Midbrain (tissue), 1 donor: Measurements from ENCODE around the gene STX2.
"Not testable (repeated sequence)": the region's sequence is repeated elsewhere in the genome, so short reads cannot be mapped to it uniquely, and the experiment has no call there.

Source experiments
- DNase-seq: peaks from one replicate; lab custom pipeline; 2025; lab: John Stamatoyannopoulos, UW

The STX2 gene

GRCh38 chr12:130838951-130839769 is at the start of gene STX2:
Gene STX2, minus strand, starts transcription at chr12:130839250. Its CDS starts 151 bp downstream, at chr12:130839099.
- peak; percentile 87 for DNase-seq

- not testable (repeated sequence) for DNase-seq
Measured at GRCh38 chr12:130887190-130887589, 48.1 kb upstream of the STX2 start.

GRCh38 chr12:130881548-130881947 is 42.5 kb upstream of the STX2 start:
- DNase-seq, result no peak

- no peak for DNase-seq
Measured at GRCh38 chr12:130881046-130881445, 42.0 kb upstream of the STX2 start.

- DNase-seq, result no peak
Measured at GRCh38 chr12:130880411-130880885, 41.4 kb upstream of the STX2 start.

- no peak for DNase-seq
Measured at GRCh38 chr12:130879781-130880389, 40.8 kb upstream of the STX2 start.

GRCh38 chr12:130879212-130879686 is 40.2 kb upstream of the STX2 start:
- no peak for DNase-seq

- DNase-seq, result no peak
Measured at GRCh38 chr12:130878193-130879185, 39.4 kb upstream of the STX2 start.

GRCh38 chr12:130877333-130877732 is 38.3 kb upstream of the STX2 start:
- DNase-seq, result no peak

- DNase-seq, result no peak
Measured at GRCh38 chr12:130876758-130877157, 37.7 kb upstream of the STX2 start.

GRCh38 chr12:130876297-130876696 is 37.2 kb upstream of the STX2 start:
- DNase-seq, result no peak

GRCh38 chr12:130875708-130876107 is 36.7 kb upstream of the STX2 start:
- DNase-seq, result not testable (repeated sequence)

GRCh38 chr12:130875193-130875592 is 36.1 kb upstream of the STX2 start:
- DNase-seq, result no peak

- DNase-seq, result no peak
Measured at GRCh38 chr12:130874696-130875095, 35.6 kb upstream of the STX2 start.

GRCh38 chr12:130873825-130874224 is 34.8 kb upstream of the STX2 start:
- no peak for DNase-seq

GRCh38 chr12:130873106-130873795 is 34.2 kb upstream of the STX2 start:
- DNase-seq, result no peak

- DNase-seq, result peak; percentile 26
Measured at GRCh38 chr12:130872179-130873096, 33.4 kb upstream of the STX2 start.

GRCh38 chr12:130871286-130872178 is 32.5 kb upstream of the STX2 start, which contains the start of gene RAN:
Gene RAN, plus strand, starts transcription at chr12:130872066. Its CDS starts 528 bp downstream, at chr12:130872594.
- DNase-seq, result peak; percentile 90
